ENCODE results near the gene HAAO.

The HAAO gene

DNA sequence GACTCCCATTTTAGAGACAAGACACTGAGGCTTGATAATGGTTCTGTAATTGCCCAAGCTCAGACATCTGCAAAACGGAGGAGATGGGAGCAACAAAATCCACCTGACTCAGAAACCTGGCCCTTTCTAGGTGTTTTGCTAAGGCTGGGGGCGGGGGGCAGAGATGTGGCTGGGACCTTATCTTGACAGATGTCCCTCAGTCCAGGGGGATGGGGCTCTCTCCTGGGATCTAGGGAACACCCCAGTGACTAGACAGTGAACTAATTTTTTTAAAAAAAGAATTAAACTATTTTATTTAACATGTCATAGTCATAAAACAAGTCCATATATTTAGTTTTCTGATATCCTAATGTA, 32.0 kb upstream of the HAAO start:
- no peak for TF ChIP-seq TAF1 (IDR thresholded peaks at IDR 0.05; ENCODE audit: borderline replicate concordance, insufficient read depth, low read length)

DNA sequence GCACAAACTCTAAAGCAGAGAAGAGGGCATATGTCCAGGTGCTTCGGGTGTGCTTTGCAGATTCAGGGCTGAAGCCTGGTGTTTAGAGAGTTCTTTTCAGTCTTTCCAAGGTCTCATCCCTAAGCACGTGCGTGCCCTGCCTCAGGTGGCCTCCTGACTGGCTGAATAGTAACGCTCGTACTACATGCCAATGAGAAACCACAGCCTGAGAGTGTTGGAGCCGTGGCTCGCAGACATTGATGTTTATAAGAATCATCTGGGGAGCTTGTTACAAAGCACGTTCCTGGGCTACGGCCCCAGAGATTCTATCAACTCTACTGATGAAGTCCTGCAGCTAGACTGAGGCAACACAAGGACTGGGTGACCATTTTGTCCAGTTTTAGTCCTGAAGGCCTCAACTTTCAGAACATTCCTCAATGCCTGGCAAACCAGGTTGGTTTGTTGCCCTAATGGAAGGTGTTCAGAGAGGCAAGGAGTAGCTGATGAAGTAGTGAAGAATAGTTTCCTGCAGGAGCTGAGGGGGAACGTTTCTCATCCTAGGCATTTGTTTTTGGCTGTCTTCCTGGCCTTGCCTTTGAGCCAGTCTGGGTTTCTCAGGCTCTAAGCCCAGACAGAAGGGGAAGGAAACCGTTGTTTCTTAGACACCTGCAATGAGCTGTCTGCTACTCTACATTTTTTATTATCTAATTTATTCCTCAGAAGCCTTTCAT, 31.5 kb upstream of the HAAO start:
- no peak for TF ChIP-seq SIN3A (IDR thresholded peaks at IDR 0.05; ENCODE audit: borderline replicate concordance, insufficient read depth, low read length)
- TF ChIP-seq POLR2AphosphoS5 (IDR thresholded peaks at IDR 0.05; ENCODE audit: low read depth, low read length): no peak
- no peak for TF ChIP-seq TAF1 (IDR thresholded peaks at IDR 0.05; ENCODE audit: borderline replicate concordance, insufficient read depth, low read length)
- TF ChIP-seq FOXP2 (optimal IDR thresholded peaks at IDR 0.05; ENCODE audit: borderline replicate concordance, extremely low read depth, extremely low read length, insufficient read depth): no peak
- TF ChIP-seq, protein P1, sequence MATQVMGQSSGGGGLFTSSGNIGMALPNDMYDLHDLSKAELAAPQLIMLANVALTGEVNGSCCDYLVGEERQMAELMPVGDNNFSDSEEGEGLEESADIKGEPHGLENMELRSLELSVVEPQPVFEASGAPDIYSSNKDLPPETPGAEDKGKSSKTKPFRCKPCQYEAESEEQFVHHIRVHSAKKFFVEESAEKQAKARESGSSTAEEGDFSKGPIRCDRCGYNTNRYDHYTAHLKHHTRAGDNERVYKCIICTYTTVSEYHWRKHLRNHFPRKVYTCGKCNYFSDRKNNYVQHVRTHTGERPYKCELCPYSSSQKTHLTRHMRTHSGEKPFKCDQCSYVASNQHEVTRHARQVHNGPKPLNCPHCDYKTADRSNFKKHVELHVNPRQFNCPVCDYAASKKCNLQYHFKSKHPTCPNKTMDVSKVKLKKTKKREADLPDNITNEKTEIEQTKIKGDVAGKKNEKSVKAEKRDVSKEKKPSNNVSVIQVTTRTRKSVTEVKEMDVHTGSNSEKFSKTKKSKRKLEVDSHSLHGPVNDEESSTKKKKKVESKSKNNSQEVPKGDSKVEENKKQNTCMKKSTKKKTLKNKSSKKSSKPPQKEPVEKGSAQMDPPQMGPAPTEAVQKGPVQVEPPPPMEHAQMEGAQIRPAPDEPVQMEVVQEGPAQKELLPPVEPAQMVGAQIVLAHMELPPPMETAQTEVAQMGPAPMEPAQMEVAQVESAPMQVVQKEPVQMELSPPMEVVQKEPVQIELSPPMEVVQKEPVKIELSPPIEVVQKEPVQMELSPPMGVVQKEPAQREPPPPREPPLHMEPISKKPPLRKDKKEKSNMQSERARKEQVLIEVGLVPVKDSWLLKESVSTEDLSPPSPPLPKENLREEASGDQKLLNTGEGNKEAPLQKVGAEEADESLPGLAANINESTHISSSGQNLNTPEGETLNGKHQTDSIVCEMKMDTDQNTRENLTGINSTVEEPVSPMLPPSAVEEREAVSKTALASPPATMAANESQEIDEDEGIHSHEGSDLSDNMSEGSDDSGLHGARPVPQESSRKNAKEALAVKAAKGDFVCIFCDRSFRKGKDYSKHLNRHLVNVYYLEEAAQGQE (IDR thresholded peaks at IDR 0.05; ENCODE audit: insufficient read depth in 1 of 2, low read depth in 2 of 2, low read length in 2 of 2): no peak

DNA sequence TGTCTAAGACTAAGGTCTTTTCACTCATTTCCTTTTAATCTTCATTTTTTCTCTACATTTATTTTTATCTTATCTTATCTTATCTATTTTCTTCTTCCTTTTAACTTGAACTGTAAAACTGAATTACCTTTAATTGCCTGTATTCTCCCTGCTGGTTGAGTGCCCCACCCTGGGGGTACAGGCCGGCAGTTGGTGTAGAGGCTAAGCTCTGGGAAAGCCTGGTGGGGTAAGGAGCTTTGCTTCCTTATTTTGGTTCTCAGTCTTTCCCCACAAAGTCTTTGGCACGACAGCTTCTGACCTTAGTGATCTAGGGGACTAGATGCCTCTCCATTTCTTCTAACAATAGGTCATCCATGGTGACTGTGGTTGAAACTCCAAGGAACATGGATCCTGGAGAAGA, 26.8 kb upstream of the HAAO start:
- TF ChIP-seq POLR2AphosphoS5 (IDR thresholded peaks at IDR 0.05; ENCODE audit: low read depth, low read length) (no peak), TAF1 (IDR thresholded peaks at IDR 0.05; ENCODE audit: borderline replicate concordance, insufficient read depth, low read length) (no peak), FOXP2 (optimal IDR thresholded peaks at IDR 0.05; ENCODE audit: borderline replicate concordance, extremely low read depth, extremely low read length, insufficient read depth) (no peak), SIN3A (IDR thresholded peaks at IDR 0.05; ENCODE audit: borderline replicate concordance, insufficient read depth, low read length) (no peak)
- TF ChIP-seq, protein P1 (IDR thresholded peaks at IDR 0.05; ENCODE audit: insufficient read depth in 1 of 2, low read depth in 2 of 2, low read length in 2 of 2): no peak

DNA sequence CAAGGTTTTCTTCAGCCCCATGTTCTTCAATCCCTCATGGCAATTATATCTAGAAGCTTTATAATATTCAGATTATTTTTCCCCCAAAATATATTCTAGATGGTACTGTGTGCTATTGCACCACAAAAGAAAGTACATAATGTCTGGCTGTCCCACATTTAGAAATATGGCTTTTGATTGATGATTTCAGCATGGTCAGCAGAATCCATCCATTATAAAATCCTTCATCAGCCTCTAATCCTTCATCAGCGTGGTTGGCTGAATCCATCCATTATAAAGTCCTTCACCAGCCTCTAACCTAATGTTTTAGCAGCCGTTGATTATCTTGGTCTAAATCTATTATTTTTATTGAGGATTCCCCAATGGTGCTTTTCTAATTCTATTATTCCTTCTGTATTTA, 23.3 kb upstream of the HAAO start:
- no peak for TF ChIP-seq SIN3A (IDR thresholded peaks at IDR 0.05; ENCODE audit: borderline replicate concordance, insufficient read depth, low read length)
- TF ChIP-seq POLR2AphosphoS5 (IDR thresholded peaks at IDR 0.05; ENCODE audit: low read depth, low read length): no peak
- TF ChIP-seq FOXP2 (optimal IDR thresholded peaks at IDR 0.05; ENCODE audit: borderline replicate concordance, extremely low read depth, extremely low read length, insufficient read depth): no peak
- TF ChIP-seq TAF1 (IDR thresholded peaks at IDR 0.05; ENCODE audit: borderline replicate concordance, insufficient read depth, low read length): no peak
- TF ChIP-seq, protein P1 (IDR thresholded peaks at IDR 0.05; ENCODE audit: insufficient read depth in 1 of 2, low read depth in 2 of 2, low read length in 2 of 2): no peak

DNA sequence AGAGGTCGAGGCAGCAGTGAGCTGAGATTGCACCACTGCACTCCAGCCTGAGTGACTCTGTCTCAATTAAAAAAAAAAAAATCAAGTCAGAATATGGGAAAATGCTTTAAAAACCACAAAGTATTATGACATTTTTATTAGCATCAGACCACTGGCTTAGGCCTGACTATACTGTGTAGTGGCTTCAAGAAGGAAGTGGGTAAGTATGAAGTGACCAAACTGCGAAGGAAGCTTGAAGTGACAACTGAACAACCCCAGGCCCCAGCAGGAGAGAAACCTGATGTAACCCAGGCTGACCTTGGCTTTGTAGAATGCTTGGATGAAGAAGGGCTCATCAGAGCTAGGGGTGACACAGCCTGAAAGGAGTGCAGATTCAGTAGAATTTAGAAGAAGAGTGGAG, 21.4 kb upstream of the HAAO start:
- TF ChIP-seq SIN3A (IDR thresholded peaks at IDR 0.05; ENCODE audit: borderline replicate concordance, insufficient read depth, low read length) (no peak), POLR2AphosphoS5 (IDR thresholded peaks at IDR 0.05; ENCODE audit: low read depth, low read length) (no peak), FOXP2 (optimal IDR thresholded peaks at IDR 0.05; ENCODE audit: borderline replicate concordance, extremely low read depth, extremely low read length, insufficient read depth) (no peak), TAF1 (IDR thresholded peaks at IDR 0.05; ENCODE audit: borderline replicate concordance, insufficient read depth, low read length) (no peak)
- TF ChIP-seq, protein P1 (IDR thresholded peaks at IDR 0.05; ENCODE audit: insufficient read depth in 1 of 2, low read depth in 2 of 2, low read length in 2 of 2): no peak

All from PFSK-1 (cell line).